Thyroid gland (tissue), 4 donors: ENCODE measurements around the gene C1R.

Experiments
- CTCF ChIP-seq, 6 experiments: fragments of 200-600 bp in 3 of 6; fragments of 450-650 bp in 3 of 6; sonication (generic) in 3 of 6; IDR thresholded peaks; one replicate each; pipeline ENCODE4 v1.5.1; 2016 to 2019; ENCODE audit warnings: antibody characterized with exemption in 6 of 6, mild to moderate bottlenecking in 2 of 6, inconsistent platforms in 1 of 6, moderate library complexity in 1 of 6
- POLR2A ChIP-seq, 2 donors: fragments of 450-650 bp; IDR thresholded peaks; one replicate each; pipeline ENCODE4 v1.6.1; 2017; ENCODE audit warnings: antibody characterized with exemption in 2 of 2, mild to moderate bottlenecking in 2 of 2, moderate library complexity in 1 of 2

DNA sequence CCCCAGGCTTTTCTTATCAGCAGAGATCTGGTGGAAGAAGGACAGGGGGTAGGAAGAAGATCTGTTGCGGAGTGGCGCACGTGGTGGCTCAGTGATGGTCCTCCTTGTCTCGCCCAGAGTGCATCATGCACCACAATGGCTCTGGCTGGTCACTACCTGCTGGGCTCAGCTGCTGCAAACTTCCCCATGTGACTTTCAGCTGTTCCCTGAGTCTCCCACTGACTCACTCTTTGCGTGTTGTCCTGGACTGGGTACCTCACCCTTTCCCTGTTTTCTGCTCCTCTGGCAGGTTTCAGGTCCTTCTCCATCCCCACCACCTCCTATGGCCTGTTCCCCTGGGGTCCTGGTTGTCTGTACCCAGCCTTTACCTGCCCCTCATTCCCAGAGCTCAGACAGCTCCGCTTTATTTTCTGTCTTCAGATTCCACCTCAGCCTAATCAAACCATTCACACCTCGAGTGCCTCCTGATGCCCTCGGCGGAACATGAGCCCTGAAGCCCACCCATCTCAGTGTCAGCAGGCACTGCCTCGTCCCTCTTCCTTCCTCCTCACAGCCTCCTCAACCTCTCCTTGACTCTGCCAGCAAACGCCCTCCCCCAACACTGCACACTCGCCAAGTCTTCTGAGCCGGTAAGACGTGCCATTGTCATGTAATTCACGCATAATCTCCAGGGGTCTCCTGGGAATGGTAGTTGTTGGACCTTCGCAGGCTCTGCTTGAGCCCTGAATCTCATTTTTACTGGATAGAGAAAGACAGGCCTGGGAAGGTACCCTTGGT lies 1.8 kb downstream of the C1R start:
- TF ChIP-seq CTCF (IDR thresholded peaks at IDR 0.05) (no peak), POLR2A (IDR thresholded peaks at IDR 0.05) (no peak)
